GM19467 (cell line): Measurements from ENCODE around the gene AMDHD1.

Experiments used
- ATAC-seq: cut with Tn5 transposase; IDR thresholded peaks from one replicate; pipeline ENCODE4 v1.9.1; 2021; ENCODE audit warnings: mild to moderate bottlenecking, moderate library complexity; ENCODE audit not compliant: unreplicated experiment

Gene AMDHD1

DNA sequence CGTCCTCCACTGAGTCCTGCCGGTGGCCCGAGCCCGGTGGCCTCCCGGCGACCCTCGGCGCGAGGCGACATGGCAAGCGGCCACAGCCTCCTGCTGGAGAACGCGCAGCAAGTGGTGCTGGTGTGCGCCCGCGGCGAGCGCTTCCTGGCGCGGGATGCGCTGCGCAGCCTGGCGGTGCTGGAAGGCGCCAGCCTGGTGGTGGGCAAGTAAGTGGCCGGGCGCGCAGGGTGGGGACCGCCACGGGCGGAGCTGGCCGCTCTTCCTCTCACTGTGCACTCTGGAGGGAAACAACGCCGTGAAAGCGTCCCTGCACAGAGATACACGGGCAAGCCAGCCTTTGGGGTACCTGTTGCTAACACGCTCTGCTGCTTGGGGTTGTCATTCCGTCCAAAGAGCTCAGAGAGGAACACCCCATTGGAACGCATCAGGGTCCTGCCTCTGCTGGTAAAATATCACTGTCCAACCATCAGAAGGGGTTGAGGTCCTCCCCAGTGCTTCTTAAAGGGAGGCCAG, at the start of gene AMDHD1:
Gene AMDHD1, plus strand, starts transcription at position 2 of the 513 bp plus-strand sequence. Its CDS starts 68 bp downstream, at position 70.
- ATAC-seq: peak; percentile 60

DNA sequence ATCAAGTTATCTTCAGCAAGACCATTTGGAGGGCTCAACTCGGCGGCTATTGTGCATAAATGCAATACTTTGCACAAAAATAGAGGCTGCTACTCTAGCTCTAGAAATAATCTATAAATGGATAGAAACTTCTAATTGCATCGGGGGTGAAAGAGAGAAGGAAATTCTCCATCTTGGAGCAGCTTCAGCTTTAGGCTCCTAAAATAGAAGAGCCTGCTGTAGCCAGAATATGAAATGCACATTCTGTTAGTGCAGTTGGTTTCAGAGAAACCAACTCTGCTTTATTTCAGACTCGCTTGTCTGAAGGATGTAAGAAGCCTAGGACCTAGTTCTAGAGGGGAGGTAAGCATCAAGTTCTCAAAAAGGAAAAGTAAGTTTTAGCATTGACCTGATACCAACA, 46.3 kb upstream of the AMDHD1 start:
- ATAC-seq: no peak

DNA sequence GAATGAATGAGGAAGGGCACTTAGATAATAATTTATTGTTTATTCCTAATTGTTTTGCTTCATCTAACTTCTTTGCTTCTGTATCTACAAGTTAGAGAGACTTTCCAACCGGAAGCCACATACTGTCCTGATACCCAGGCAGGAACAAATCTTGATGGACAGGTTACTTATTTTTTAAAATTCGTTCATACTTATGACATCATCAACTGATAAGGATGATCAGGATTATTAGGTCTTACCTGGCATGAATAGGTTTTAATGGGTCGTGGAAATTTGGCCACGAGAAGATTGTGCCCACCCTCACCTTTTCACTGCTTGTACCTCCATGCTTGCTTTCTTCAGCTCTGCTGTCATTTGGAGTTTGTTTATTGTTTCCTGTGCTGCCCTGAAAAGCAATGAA, 45.0 kb upstream of the AMDHD1 start:
- ATAC-seq: no peak

DNA sequence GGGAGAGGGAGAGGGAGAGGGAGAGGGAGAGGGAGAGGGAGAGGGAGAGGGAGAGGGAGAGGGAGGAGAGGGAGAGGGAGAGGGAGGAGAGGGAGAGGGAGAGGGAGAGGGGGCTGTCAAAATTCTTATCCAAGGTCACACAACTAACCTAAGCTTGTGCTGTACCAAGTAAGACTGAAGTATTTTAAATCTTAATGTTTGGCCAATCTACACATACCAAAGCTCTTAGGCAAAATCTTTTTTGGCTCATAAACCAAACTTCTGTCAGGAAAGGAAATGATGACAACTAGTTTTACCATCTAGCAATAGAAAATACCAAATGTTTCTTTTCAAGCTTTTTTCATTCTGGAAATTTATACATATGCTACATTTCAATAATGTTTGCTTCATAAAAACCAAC, 34.6 kb upstream of the AMDHD1 start:
- no peak for ATAC-seq

- no peak for ATAC-seq
Observed at GRCh38 chr12:95909871-95910270, 33.3 kb upstream of the AMDHD1 start.

DNA sequence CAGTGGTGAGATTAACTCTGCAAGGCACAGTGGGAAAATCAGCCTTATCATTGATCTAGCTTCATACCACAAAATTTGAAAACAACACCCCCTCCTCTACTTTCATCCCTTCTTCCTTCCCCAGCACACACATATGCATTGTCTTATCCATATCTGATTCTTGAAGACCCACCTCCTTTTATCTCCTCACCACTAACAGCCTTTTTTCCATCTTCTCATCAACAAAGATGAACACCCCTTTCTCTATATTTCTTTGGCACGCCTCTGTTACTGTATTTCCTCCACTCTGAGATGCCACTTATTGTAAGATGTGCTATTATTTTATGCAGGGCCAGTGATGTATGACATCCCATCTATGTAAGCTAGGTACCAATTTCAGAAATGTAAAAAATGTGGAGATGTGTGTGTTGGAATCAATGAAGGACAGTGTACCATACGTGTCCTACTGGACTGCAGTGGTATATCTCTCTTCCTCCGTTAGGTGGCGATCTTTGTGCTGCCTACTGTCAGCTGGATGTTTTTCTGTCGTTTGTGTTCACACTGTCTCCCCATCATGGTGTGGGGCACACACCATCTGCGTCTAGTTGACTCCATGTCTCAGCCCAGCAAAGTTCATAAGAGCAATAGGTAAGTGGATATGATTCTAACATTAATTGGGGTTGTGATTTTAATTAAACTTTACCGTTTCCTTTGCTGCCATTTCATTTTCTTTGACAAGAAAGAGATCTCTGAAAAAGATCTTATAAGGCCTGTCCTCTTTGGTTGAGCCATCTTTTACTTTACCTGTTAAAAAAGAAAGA, 24.7 kb upstream of the AMDHD1 start:
- ATAC-seq: peak; percentile 92

DNA sequence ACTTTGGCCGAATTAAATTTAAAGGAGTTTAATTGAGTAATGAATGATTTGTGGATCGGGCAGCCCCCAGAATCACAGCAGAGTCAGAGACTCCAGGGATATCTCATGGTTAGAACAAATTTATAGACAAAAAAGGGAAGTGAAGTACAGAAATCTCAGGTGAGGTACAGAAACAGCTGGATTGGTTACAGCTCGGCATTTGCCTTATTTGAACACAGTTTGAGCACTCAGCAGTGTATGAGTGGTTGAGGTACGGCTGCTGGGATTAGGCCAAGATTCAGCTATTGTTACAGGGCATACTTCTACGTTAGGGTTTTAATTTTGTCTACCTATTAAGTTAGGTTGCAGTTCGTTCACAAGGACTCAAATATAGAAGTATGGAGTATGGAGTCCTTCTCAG, 24.0 kb upstream of the AMDHD1 start:
- ATAC-seq: no peak

GRCh38 chr12:95922231-95922630, 20.9 kb upstream of the AMDHD1 start:
- ATAC-seq: no peak

- no peak for ATAC-seq
Observed at GRCh38 chr12:95940514-95940913, 2.6 kb upstream of the AMDHD1 start.

- ATAC-seq: no peak
Observed at GRCh38 chr12:95942101-95942523, 1.0 kb upstream of the AMDHD1 start.

DNA sequence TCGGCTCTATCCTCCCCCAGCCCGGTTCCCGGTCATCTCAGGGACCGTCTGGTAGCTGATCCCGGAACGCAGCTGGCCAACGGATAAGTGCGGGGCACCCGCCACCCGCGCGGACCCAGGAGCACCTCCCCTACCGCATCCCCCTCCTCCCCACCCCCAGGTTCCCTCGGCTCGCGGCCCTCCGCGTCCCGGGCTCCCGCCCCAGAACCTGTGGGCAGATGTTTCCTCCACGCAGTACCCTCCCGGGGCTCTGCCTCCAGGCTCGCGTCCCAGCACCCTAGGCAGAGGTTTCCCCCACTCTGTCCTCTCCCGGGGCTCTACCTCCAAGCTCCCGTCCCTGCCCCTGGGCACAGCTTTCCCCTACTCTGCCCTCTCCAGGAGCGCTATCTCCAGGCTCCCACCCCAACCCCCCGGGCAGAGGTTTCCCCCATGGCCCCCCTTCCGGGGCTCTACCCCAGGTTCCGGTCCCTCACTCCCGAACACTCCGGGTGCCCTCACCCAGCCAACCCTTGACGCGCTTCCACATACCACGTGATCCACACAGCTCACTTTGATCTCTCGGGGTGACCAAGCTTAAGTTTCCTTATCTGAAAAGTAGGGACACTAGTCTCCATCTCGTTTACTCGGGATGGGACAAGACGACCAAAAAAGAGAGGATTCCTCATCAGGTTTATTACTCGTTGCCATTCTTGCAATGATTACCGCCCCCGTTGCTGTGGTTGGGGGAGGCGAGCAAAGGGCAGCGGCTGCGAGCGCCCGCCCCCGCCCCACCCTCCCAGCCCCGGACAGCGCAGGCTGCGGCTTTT, 404 bp upstream of the AMDHD1 start, which contains the start of gene CCDC38:
Gene CCDC38, minus strand, starts transcription at position 91 of the 806 bp plus-strand sequence. CDS start 6,105 bp downstream, outside the sequence.
- peak; percentile 98 for ATAC-seq

- ATAC-seq: no peak
Observed at GRCh38 chr12:95944108-95944704, 1.1 kb downstream of the AMDHD1 start.

GRCh38 chr12:95949477-95950206, 6.5 kb downstream of the AMDHD1 start:
- ATAC-seq: no peak

DNA sequence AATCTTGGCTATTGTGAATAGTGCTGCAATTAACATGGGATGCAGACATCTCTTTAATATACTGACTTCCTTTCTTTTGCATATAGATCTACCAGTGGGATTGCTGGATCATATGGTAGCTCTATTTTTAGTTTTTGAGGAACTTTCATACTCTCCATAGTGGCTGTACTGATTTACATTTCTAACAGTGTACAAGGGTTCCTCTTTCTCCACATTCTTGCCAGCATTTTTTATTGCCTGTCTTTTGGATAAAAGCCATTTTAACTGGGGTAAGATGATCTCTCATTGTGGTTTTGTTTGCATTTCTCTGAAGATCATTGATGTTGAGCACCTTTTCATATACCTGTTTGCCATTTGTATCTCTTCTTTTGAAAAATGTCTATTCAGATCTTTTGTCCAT, 8.4 kb downstream of the AMDHD1 start:
- ATAC-seq: no peak

GRCh38 chr12:95953000-95953399, 9.9 kb downstream of the AMDHD1 start:
- no peak for ATAC-seq

DNA sequence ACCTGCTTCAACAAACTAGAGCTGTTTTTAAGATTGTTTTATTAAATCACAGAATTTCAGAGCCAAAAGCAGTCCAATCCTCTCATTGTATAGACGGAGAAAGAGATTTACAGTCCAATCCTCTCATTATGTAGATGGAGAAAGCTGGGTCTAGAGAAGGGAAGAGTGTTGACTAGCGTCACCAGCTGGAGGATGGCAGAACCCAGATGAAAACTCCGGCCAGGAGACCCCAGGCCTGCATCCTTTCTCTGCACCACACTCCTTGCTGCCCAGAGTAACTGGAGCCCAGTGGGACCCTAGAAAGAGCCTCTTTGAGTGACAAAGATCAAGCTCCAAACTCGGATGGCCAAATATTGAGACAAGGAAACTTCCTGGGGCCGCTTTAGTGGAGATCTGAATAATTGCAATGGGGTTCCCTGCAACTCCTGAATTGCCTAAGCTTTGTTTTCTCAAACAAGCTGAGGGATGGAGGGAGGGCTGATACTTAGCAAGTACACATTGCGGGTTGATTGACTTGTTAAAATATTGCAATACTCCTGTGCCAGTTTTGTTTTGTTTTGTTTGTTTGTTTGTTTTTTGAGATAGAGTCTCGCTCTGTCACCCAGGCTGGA, 12.5 kb downstream of the AMDHD1 start:
- ATAC-seq: no peak

DNA sequence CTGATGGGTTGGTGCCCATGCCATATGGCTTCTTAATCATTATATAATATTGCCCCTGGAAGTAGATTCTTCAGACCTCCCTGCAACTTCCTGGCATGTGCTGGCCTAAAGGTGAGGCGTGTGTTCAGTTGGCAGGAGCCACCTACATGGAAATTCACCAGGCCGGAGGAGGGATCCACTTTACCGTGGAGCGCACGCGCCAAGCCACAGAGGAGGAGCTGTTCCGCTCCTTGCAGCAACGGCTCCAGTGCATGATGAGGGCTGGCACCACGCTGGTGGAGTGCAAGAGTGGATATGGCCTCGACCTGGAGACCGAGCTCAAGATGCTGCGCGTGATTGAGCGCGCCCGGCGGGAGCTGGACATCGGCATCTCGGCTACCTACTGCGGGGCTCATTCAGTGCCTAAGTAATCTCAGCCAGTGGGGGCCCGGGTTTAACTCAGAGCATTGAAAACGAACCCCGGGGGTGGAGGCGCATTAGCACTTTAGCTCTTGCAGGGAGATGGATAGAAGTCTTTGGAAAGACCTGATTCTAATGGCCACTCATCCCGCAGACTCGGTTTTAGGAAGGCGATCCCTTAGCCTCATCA, 13.5 kb downstream of the AMDHD1 start:
- no peak for ATAC-seq

GRCh38 chr12:95959107-95959506, 16.0 kb downstream of the AMDHD1 start:
- ATAC-seq: no peak

GRCh38 chr12:95960241-95960640, 17.1 kb downstream of the AMDHD1 start:
- ATAC-seq: no peak

GRCh38 chr12:95962222-95962621, 19.1 kb downstream of the AMDHD1 start:
- ATAC-seq: no peak
